Measurements from ENCODE around the gene ARMS2.

GRCh38 chr10:122478971-122479370 is 24.5 kb downstream of the ARMS2 start:
- TF ChIP-seq REST (IDR thresholded peaks at IDR 0.05; ENCODE audit: insufficient read depth in 1 of 2, low read depth in 2 of 2, low read length in 2 of 2) (no peak), POLR2AphosphoS5 (IDR thresholded peaks at IDR 0.05; ENCODE audit: low read depth, low read length) (no peak), TAF1 (IDR thresholded peaks at IDR 0.05; ENCODE audit: borderline replicate concordance, insufficient read depth, low read length) (no peak), SIN3A (IDR thresholded peaks at IDR 0.05; ENCODE audit: borderline replicate concordance, insufficient read depth, low read length) (no peak)

All from PFSK-1 (cell line).